Mesendoderm (in vitro differentiated cells): Measurements from ENCODE around the gene BCAN.
A peak's percentile ranks its signal among the peaks of the same experiment; 100 is the strongest.

Experiments used
- DNase-seq: peaks from one replicate; pipeline ENCODE4 v3.0.0; 2013
- H2AK5ac ChIP-seq: 2 replicates; pipeline ENCODE4 v1.6.1; 2013; ENCODE audit warnings: low read length, inconsistent platforms
- H2BK120ac ChIP-seq: 2 replicates; pipeline ENCODE4 v1.6.1; 2013; ENCODE audit warnings: low read depth, mild to moderate bottlenecking, low read length, moderate library complexity, mixed read lengths
- H2BK15ac ChIP-seq: replicated peaks from 2 replicates; pipeline ENCODE4 v1.6.1; 2013; ENCODE audit warnings: low read depth, mild to moderate bottlenecking, moderate library complexity
- H2BK5ac ChIP-seq: 2 replicates; pipeline ENCODE4 v1.6.1; 2013; ENCODE audit warnings: low read length, inconsistent platforms
- H3K18ac ChIP-seq: 2 replicates; pipeline ENCODE4 v1.6.1; 2013; ENCODE audit warnings: mild to moderate bottlenecking, low read length, mixed read lengths
- H3K23ac ChIP-seq: one replicate; pipeline ENCODE4 v1.6.1; 2013; ENCODE audit warnings: low read length
- H3K27ac ChIP-seq: 2 replicates; pipeline ENCODE4 v1.5.1; 2013; ENCODE audit warnings: low read depth, mild to moderate bottlenecking, inconsistent platforms, low read length, moderate library complexity
- H3K27me3 ChIP-seq: 2 replicates; pipeline ENCODE4 v1.6.1; 2013; ENCODE audit warnings: low read length, control low read depth, mild to moderate bottlenecking, inconsistent platforms; ENCODE audit not compliant: insufficient read depth, poor library complexity
- H3K36me3 ChIP-seq: 2 replicates; pipeline ENCODE4 v1.6.1; 2013; ENCODE audit warnings: low read length, inconsistent platforms; ENCODE audit not compliant: control insufficient read depth, insufficient read depth
- H3K4ac ChIP-seq: one replicate; pipeline ENCODE4 v1.6.1; 2013; ENCODE audit warnings: low read depth, mild to moderate bottlenecking, low read length, moderate library complexity
- H3K4me1 ChIP-seq: 2 replicates; pipeline ENCODE4 v1.6.1; 2013; ENCODE audit warnings: low read depth, low read length, inconsistent platforms; ENCODE audit not compliant: control insufficient read depth
- H3K4me2 ChIP-seq: 2 replicates; pipeline ENCODE4 v1.6.1; 2013; ENCODE audit warnings: low read length
- H3K4me3 ChIP-seq: 2 replicates; pipeline ENCODE4 v1.5.1; 2013; ENCODE audit warnings: mild to moderate bottlenecking, low read length
- H3K56ac ChIP-seq: one replicate; pipeline ENCODE4 v1.6.1; 2013; ENCODE audit warnings: low read length
- H3K79me1 ChIP-seq: 2 replicates; pipeline ENCODE4 v1.6.1; 2013; ENCODE audit warnings: low read length, inconsistent platforms
- H3K79me2 ChIP-seq: 2 replicates; pipeline ENCODE4 v1.6.1; 2013; ENCODE audit warnings: mild to moderate bottlenecking, low read length; ENCODE audit not compliant: control insufficient read depth, insufficient read depth
- H3K9ac ChIP-seq: 2 replicates; pipeline ENCODE4 v1.6.1; 2013; ENCODE audit warnings: low read length, inconsistent platforms
- H4K5ac ChIP-seq: one replicate; pipeline ENCODE4 v1.6.1; 2013; ENCODE audit warnings: low read length
- H4K8ac ChIP-seq: one replicate; pipeline ENCODE4 v1.6.1; 2013; ENCODE audit warnings: low read depth, mild to moderate bottlenecking, control low read depth, low read length, moderate library complexity
- WGBS: extraction: QIAGEN DNeasy Blood & Tissue Kit; methylation state at CpG from one replicate; pipeline ENCODE4 v1.1.7; 2013; ENCODE audit warnings: low lambda C conversion rate, missing lambda C conversion rate; ENCODE audit not compliant: insufficient coverage; ENCODE audit errors: extremely low coverage; 5-methylcytosine and 5-hydroxymethylcytosine counted together

The BCAN gene

GRCh38 chr1:156676114-156676819 is 34.4 kb downstream of the BCAN start:
- WGBS = no CpG with 5 or more reads among the region's 49 CpGs
- H2BK5ac ChIP-seq = peak overlapping the region; percentile 21
- H2BK120ac ChIP-seq = peak overlapping the region; percentile 16
- peaks cover 8% of the 10 kb centered on the region for H3K36me3 ChIP-seq
- H2AK5ac ChIP-seq = peak overlapping the region; percentile 36
- peaks cover 17% of the 10 kb centered on the region for H3K79me1 ChIP-seq
- H3K9ac ChIP-seq = peak overlapping the region; percentile 84
- H4K5ac ChIP-seq = no peak overlapping the region
- no peaks in the 10 kb centered on the region for H3K27me3 ChIP-seq
- H3K4ac ChIP-seq = peak overlapping the region; percentile 58
- H3K4me3 ChIP-seq = peak overlapping the region; percentile 54
- no peak overlapping the region for H2BK15ac ChIP-seq
- H3K56ac ChIP-seq = peak overlapping the region; percentile 83
- H3K4me2 ChIP-seq = peak overlapping the region; percentile 94
- peaks cover 35% of the 10 kb centered on the region for H3K79me2 ChIP-seq
- peak overlapping the region; percentile 61 for H3K18ac ChIP-seq
- peak overlapping the region; percentile 18 for H3K27ac ChIP-seq
- no peak overlapping the region for H4K8ac ChIP-seq
- H3K23ac ChIP-seq = peak overlapping the region; percentile 95
- no peak for DNase-seq
- peaks cover 11% of the 10 kb centered on the region for H3K4me1 ChIP-seq

GRCh38 chr1:156676820-156677615 is 35.1 kb downstream of the BCAN start, which contains the start of gene NES:
Gene NES, minus strand, starts transcription at chr1:156677407. Its CDS starts 143 bp downstream, at chr1:156677264.
- peaks cover 17% of the 10 kb centered on the region for H3K79me1 ChIP-seq
- H2BK120ac ChIP-seq = peak within 1 kb of the TSS; percentile 16
- H3K4me2 ChIP-seq = peak within 1 kb of the TSS; percentile 94
- H3K27ac ChIP-seq = peak within 1 kb of the TSS; percentile 18
- H3K23ac ChIP-seq = peak within 1 kb of the TSS; percentile 95
- H3K36me3 ChIP-seq = peaks cover 8% of the 10 kb centered on the region
- H3K56ac ChIP-seq = peak within 1 kb of the TSS; percentile 83
- no peak within 1 kb of the TSS for H2BK15ac ChIP-seq
- H3K18ac ChIP-seq = peak within 1 kb of the TSS; percentile 61
- no peak within 1 kb of the TSS for H4K5ac ChIP-seq
- peaks cover 35% of the 10 kb centered on the region for H3K79me2 ChIP-seq
- H2AK5ac ChIP-seq = no peak within 1 kb of the TSS
- H3K9ac ChIP-seq = peak within 1 kb of the TSS; percentile 84
- no CpG with 5 or more reads among the region's 70 CpGs for WGBS
- peaks cover 10% of the 10 kb centered on the region for H3K4me1 ChIP-seq
- H3K4ac ChIP-seq = peak within 1 kb of the TSS; percentile 74
- H3K4me3 ChIP-seq = peak within 1 kb of the TSS; percentile 54
- no peak within 1 kb of the TSS for H4K8ac ChIP-seq
- DNase-seq = peak; percentile 98
- H2BK5ac ChIP-seq = peak within 1 kb of the TSS; percentile 48
- no peaks in the 10 kb centered on the region for H3K27me3 ChIP-seq

- Histone ChIP-seq H3K4me3 (no peak overlapping the region), H2BK5ac (peak overlapping the region; percentile 48), H3K4ac (no peak overlapping the region), H2AK5ac (no peak overlapping the region), H3K23ac (no peak overlapping the region), H2BK15ac (no peak overlapping the region), H3K18ac (no peak overlapping the region), H4K8ac (no peak overlapping the region), H3K36me3 (peaks cover 5% of the 10 kb centered on the region), H4K5ac (no peak overlapping the region), H3K9ac (peak overlapping the region; percentile 25), H3K4me2 (no peak overlapping the region), H3K27me3 (no peaks in the 10 kb centered on the region), H3K4me1 (peaks cover 10% of the 10 kb centered on the region), H3K79me2 (peaks cover 35% of the 10 kb centered on the region), H3K56ac (peak overlapping the region; percentile 71), H3K79me1 (peaks cover 14% of the 10 kb centered on the region), H2BK120ac (no peak overlapping the region), H3K27ac (no peak overlapping the region)
- DNase-seq = peak; percentile 96
- WGBS = no CpG with 5 or more reads among the region's 22 CpGs
Observed at GRCh38 chr1:156677616-156678596, 36.0 kb downstream of the BCAN start.

- H3K27me3 ChIP-seq = no peaks in the 10 kb centered on the region
- peaks cover under 1% of the 10 kb centered on the region for H3K36me3 ChIP-seq
- H3K4me3 ChIP-seq = no peak overlapping the region
- no peak overlapping the region for H3K18ac ChIP-seq
- DNase-seq = no peak
- H4K8ac ChIP-seq = no peak overlapping the region
- no peak overlapping the region for H2BK15ac ChIP-seq
- no peak overlapping the region for H4K5ac ChIP-seq
- H2BK5ac ChIP-seq = no peak overlapping the region
- H3K23ac ChIP-seq = no peak overlapping the region
- H3K27ac ChIP-seq = no peak overlapping the region
- H2BK120ac ChIP-seq = no peak overlapping the region
- peaks cover 1% of the 10 kb centered on the region for H3K4me1 ChIP-seq
- peaks cover 7% of the 10 kb centered on the region for H3K79me1 ChIP-seq
- no CpG with 5 or more reads among the region's 2 CpGs for WGBS
- H3K4me2 ChIP-seq = no peak overlapping the region
- no peak overlapping the region for H2AK5ac ChIP-seq
- H3K9ac ChIP-seq = no peak overlapping the region
- H3K4ac ChIP-seq = no peak overlapping the region
- H3K56ac ChIP-seq = no peak overlapping the region
- peaks cover 21% of the 10 kb centered on the region for H3K79me2 ChIP-seq
Observed at GRCh38 chr1:156680056-156680455, 38.1 kb downstream of the BCAN start.

GRCh38 chr1:156681196-156681960 is 39.5 kb downstream of the BCAN start:
- H3K4ac ChIP-seq = no peak overlapping the region
- no peak overlapping the region for H3K23ac ChIP-seq
- no peaks in the 10 kb centered on the region for H3K4me1 ChIP-seq
- H3K9ac ChIP-seq = no peak overlapping the region
- H2AK5ac ChIP-seq = no peak overlapping the region
- no peak overlapping the region for H4K8ac ChIP-seq
- H3K27me3 ChIP-seq = no peaks in the 10 kb centered on the region
- no peak overlapping the region for H2BK15ac ChIP-seq
- no peak overlapping the region for H3K27ac ChIP-seq
- no peak overlapping the region for H2BK5ac ChIP-seq
- no peak overlapping the region for H3K4me3 ChIP-seq
- no peak overlapping the region for H3K18ac ChIP-seq
- no peaks in the 10 kb centered on the region for H3K36me3 ChIP-seq
- no peak overlapping the region for H3K4me2 ChIP-seq
- H3K79me2 ChIP-seq = peaks cover 8% of the 10 kb centered on the region
- H4K5ac ChIP-seq = no peak overlapping the region
- WGBS = no CpG with 5 or more reads among the region's 8 CpGs
- no peak overlapping the region for H2BK120ac ChIP-seq
- H3K56ac ChIP-seq = peak overlapping the region; percentile 34
- DNase-seq = no peak
- H3K79me1 ChIP-seq = no peaks in the 10 kb centered on the region
